GM23248 (cell line): Measurements from ENCODE around the gene KLF15. TPM values are rescaled to one million over a fixed set of nuclear protein-coding genes. Genes with fewer than 3 reads are reported as not detected.
A peak's percentile ranks its signal among the peaks of the same experiment; 100 is the strongest.

ENCODE experiments used
- DNase-seq: peaks from one replicate; pipeline ENCODE4 v3.0.0-alpha.2; 2015
- H2AFZ ChIP-seq: fragments of 200-600 bp; sonication (generic); 2 replicates; pipeline ENCODE4 v1.6.1; 2016; ENCODE audit warnings: antibody characterized with exemption
- H3F3A ChIP-seq: fragments of 200-600 bp; sonication (generic); 2 replicates; pipeline ENCODE4 v1.6.1; 2016; ENCODE audit warnings: mild to moderate bottlenecking, antibody characterized with exemption, mixed run types; ENCODE audit not compliant: insufficient read depth
- H3K27ac ChIP-seq: fragments of 200-600 bp; sonication (generic); 2 replicates; pipeline ENCODE4 v1.5.1; 2016; ENCODE audit warnings: mild to moderate bottlenecking
- H3K27me3 ChIP-seq: fragments of 200-600 bp; sonication (generic); replicated peaks from 2 replicates; pipeline ENCODE4 v1.6.1; 2016; ENCODE audit warnings: mild to moderate bottlenecking; ENCODE audit not compliant: insufficient read depth
- H3K36me3 ChIP-seq: fragments of 200-600 bp; sonication (generic); 2 replicates; pipeline ENCODE4 v1.6.1; 2016; ENCODE audit warnings: low read depth, mild to moderate bottlenecking
- H3K4me1 ChIP-seq: fragments of 200-600 bp; sonication (generic); 2 replicates; pipeline ENCODE4 v1.6.1; 2016; ENCODE audit warnings: mild to moderate bottlenecking; ENCODE audit not compliant: insufficient read depth
- H3K4me2 ChIP-seq: fragments of 200-600 bp; sonication (generic); one replicate; pipeline ENCODE4 v1.6.1; 2016; ENCODE audit warnings: mild to moderate bottlenecking; ENCODE audit not compliant: unreplicated experiment
- H3K4me3 ChIP-seq: fragments of 200-600 bp; sonication (generic); 2 replicates; pipeline ENCODE4 v1.5.1; 2016; ENCODE audit warnings: mild to moderate bottlenecking
- H3K79me2 ChIP-seq: fragments of 200-600 bp; sonication (generic); 2 replicates; pipeline ENCODE4 v1.6.1; 2016; ENCODE audit warnings: mild to moderate bottlenecking; ENCODE audit not compliant: insufficient read depth
- H3K9ac ChIP-seq: fragments of 200-600 bp; sonication (generic); 2 replicates; pipeline ENCODE4 v1.6.1; 2016; ENCODE audit warnings: mild to moderate bottlenecking
- H3K9me2 ChIP-seq: fragments of 200-600 bp; sonication (generic); 2 replicates; pipeline ENCODE4 v1.6.1; 2016; ENCODE audit warnings: mixed run types, mild to moderate bottlenecking, moderate library complexity; ENCODE audit not compliant: insufficient read depth
- H3K9me3 ChIP-seq: fragments of 200-600 bp; sonication (generic); one replicate; pipeline ENCODE4 v1.6.1; 2017; ENCODE audit warnings: low read depth
- H4K20me1 ChIP-seq: fragments of 200-600 bp; sonication (generic); 2 replicates; pipeline ENCODE4 v1.6.0; 2016; ENCODE audit not compliant: insufficient read depth
- EZH2 ChIP-seq: fragments of 200-600 bp; sonication (generic); IDR thresholded peaks from 2 replicates; pipeline ENCODE4 v1.6.1; 2018; ENCODE audit warnings: antibody characterized with exemption, mild to moderate bottlenecking; ENCODE audit not compliant: insufficient read depth, poor library complexity, severe bottlenecking
- EZH2phosphoT487 ChIP-seq: fragments of 200-600 bp; sonication (generic); IDR thresholded peaks from 2 replicates; pipeline ENCODE4 v1.6.1; 2018; ENCODE audit warnings: antibody characterized with exemption, moderate library complexity, mild to moderate bottlenecking, low read depth; ENCODE audit not compliant: insufficient read depth
- WGBS, 2 experiments: methylation state at CpG; one replicate each; pipeline ENCODE4 v1.1.6; 2015 to 2017; ENCODE audit warnings: low lambda C conversion rate in 2 of 2, low coverage in 1 of 2; ENCODE audit errors: missing lambda C conversion rate in 2 of 2; 5-methylcytosine and 5-hydroxymethylcytosine counted together
- in situ Hi-C: fragments of 300-500 bp; cut with MboI; formaldehyde crosslinking; loops from 2 replicates; pipeline ENCODE4 v1.15.0; 2020
- polyA plus RNA-seq: library from polyadenylated mRNA; unstranded; fragments of >200 nt; fragmentation: Nextera tagmentation; extraction: Ambion mirVana; gene quantifications from 2 replicates; pipeline ENCODE4 v1.2.1, GENCODE V29; 2016
- total RNA-seq: library from RNA; depleted of rRNA; stranded (reverse); fragments of >200 nt; shearing (Covaris generic); gene quantifications from 2 replicates; pipeline ENCODE4 v1.2.3, GENCODE V29; 2014

Gene KLF15
- total and polyA plus RNA-seq, 2 experiments from 2014 or later, result 0.14 to 0.54 TPM

DNA sequence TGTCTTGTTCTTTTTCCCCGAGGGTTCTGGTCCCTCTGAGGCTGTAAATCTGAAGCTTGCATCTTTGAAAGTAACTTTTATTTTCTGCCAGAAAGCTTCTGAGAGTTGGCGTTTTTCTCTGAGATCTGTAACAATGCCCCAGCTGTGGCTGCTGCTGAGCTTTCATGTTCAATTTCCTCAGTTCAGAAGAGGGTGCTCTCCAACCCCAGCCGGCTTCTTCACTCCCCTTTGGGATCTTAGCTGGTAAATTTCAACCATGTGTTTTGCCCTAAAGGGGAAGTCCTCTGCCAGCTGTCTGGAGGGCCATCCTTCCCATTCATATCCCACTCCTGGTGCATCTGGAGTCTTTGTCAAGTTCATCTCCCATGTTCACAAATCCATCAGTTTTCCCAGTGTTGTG, 19.2 kb upstream of the KLF15 start:
- H3K79me2 ChIP-seq, result no peaks in the 10 kb centered on the region
- 0 out of 2 replicates have a peak, but pooled peaks cover 10% of the 10 kb centered on the region for H3K27me3 ChIP-seq
- no peaks in the 10 kb centered on the region for H3K9me3 ChIP-seq
- TF ChIP-seq EZH2 (no peak), EZH2phosphoT487 (no peak)
- no peaks in the 10 kb centered on the region for H3K36me3 ChIP-seq
- no peak overlapping the region for H3K4me2 ChIP-seq
- DNase-seq, result no peak
- H3K4me3 ChIP-seq, result no peak overlapping the region
- H2AFZ ChIP-seq, result no peak overlapping the region
- no peak overlapping the region for H3K9ac ChIP-seq
- H3K9me2 ChIP-seq, result no peaks in the 10 kb centered on the region
- H3K27ac ChIP-seq, result no peak overlapping the region
- no peaks in the 10 kb centered on the region for H4K20me1 ChIP-seq
- H3F3A ChIP-seq, result no peaks in the 10 kb centered on the region
- 5 to 7% methylated on average over 3 of the region's 3 CpGs for WGBS, 2 experiments
- no peaks in the 10 kb centered on the region for H3K4me1 ChIP-seq
- in situ Hi-C loops, result loop anchor here (25.0 kb wide), 1 partner anchor 414 kb away; the partner anchor contains the start of gene ROPN1B

DNA sequence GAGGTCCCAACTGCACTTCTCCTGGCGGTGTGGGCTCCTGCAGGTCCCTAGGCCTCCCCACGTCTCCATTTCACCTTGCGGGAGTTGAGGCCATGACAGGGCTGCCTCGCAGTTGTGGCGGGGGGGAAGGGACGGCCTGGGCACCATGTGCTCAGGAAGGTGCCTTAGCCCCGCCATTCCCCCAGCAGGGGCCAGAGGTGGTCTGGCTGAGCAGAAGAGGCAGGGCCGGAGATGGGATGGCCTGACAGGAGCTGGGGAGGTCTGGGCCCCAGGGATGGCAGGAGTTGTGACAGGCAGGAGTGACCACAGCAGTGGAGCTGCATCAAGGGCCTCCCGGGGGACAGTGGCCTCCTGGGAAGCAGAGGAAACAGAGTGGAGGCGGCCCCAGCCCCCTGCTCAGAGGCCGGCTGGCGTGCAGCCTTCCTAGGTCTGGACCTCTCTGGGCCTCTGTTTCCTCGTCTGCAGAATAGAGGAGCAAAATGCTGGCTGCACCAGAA, 18.7 kb upstream of the KLF15 start:
- 77 to 82% methylated on average over 12 to 13 of the region's 13 CpGs for WGBS, 2 experiments
- Histone ChIP-seq H2AFZ (no peak overlapping the region), H3K9me3 (no peaks in the 10 kb centered on the region), H3K4me1 (no peaks in the 10 kb centered on the region), H3K9ac (no peak overlapping the region), H3K4me3 (no peak overlapping the region), H3K79me2 (no peaks in the 10 kb centered on the region), H3K9me2 (no peaks in the 10 kb centered on the region), H3K4me2 (no peak overlapping the region), H3K27ac (no peak overlapping the region), H3K36me3 (no peaks in the 10 kb centered on the region), H4K20me1 (no peaks in the 10 kb centered on the region), H3K27me3 (0 out of 2 replicates have a peak, but pooled peaks cover 6% of the 10 kb centered on the region), H3F3A (no peaks in the 10 kb centered on the region)
- no peak for TF ChIP-seq EZH2phosphoT487
- TF ChIP-seq EZH2, result no peak
- no peak for DNase-seq
- in situ Hi-C loops, result loop anchor here (25.0 kb wide), 1 partner anchor 414 kb away; the partner anchor contains the start of gene ROPN1B

DNA sequence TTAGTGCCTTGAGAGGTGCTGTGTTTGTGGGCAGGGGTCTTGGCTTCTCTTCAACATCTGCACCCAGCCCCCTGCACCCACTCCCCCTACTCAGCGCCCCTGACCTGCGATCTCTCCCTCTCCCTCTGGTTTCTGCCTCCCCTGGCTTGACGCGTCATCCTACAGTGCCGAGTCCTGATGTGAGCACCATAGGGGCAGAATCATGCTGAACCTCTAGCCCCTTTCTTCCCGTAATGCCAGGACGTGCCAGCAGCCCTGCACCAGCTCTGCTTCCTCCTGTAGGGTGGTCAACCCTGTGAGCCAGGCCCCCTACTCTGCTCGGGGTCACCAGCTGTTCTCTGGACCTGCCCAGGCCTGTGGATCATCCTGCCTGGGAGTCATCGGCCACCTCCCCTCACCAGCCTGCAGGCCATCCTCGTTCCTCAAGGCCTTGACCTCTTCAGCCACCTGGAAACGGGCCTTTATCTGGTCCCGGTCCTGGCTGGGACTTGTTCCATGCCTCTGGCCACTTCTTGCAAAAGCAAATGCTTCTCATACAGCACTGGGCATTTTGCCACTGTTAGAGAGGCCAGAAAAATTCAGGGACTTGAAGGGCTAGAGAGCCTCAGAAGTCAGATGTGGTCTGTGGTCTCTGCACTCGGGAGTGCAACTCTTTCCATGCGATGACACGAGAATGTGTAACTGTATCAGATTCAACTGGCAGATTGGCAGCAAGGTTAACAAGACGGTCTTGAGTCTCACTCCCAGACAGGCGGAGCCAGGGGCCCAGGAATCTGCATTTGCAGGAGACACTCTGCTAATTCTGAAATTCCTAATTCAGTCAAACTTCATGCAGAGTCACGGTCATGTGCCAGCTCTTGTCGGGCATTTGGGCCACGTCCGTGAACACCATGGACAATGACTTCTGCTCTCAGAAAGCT, 16.7 kb upstream of the KLF15 start:
- 59% methylated on average over 21 of the region's 21 CpGs for whole genome bisulfite sequencing, 2 experiments
- Histone ChIP-seq H3K4me3 (no peak overlapping the region), H2AFZ (no peak overlapping the region), H3K27me3 (no peaks in the 10 kb centered on the region), H3K4me2 (no peak overlapping the region), H3K4me1 (no peaks in the 10 kb centered on the region), H3K36me3 (no peaks in the 10 kb centered on the region), H3K9ac (no peak overlapping the region), H3K27ac (no peak overlapping the region), H3K79me2 (no peaks in the 10 kb centered on the region), H3K9me2 (no peaks in the 10 kb centered on the region), H4K20me1 (no peaks in the 10 kb centered on the region), H3K9me3 (no peaks in the 10 kb centered on the region), H3F3A (no peaks in the 10 kb centered on the region)
- peak; percentile 67 for DNase-seq
- in situ Hi-C loops, result no loop called here
- TF ChIP-seq EZH2, result no peak
- TF ChIP-seq EZH2phosphoT487, result no peak

DNA sequence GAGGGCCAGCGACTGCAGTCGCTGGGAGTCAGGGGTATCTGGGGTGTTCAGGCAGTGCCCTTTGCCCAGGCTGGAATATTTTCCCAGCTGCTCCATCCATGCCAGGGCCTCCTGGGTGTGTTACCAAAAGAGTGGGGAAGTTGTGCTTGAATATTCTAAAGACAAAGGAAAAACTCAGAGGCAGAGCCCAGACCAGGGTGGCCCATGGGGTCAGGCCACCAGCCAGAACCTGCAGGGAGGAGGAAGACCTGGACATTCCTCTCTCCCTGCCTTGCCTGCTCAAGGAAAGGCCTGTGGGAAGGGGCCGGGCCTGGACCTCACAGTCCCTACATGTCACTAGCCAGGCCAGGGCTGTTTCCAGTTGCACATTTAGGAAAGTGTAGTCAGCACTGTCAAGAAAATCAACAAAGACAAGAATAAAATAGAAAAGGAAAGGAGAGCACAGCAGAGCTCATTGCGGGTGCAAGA, 16.0 kb upstream of the KLF15 start:
- no peaks in the 10 kb centered on the region for H3K79me2 ChIP-seq
- H3K9me3 ChIP-seq, result no peaks in the 10 kb centered on the region
- no peak for DNase-seq
- TF ChIP-seq EZH2 (no peak), EZH2phosphoT487 (no peak)
- no peaks in the 10 kb centered on the region for H4K20me1 ChIP-seq
- no peak overlapping the region for H3K9ac ChIP-seq
- H3K9me2 ChIP-seq, result no peaks in the 10 kb centered on the region
- H3K4me1 ChIP-seq, result no peaks in the 10 kb centered on the region
- no peak overlapping the region for H2AFZ ChIP-seq
- WGBS, 2 experiments, result 96 to 97% methylated on average over 4 of the region's 4 CpGs
- H3K4me3 ChIP-seq, result no peak overlapping the region
- in situ Hi-C loops, result no loop called here
- no peaks in the 10 kb centered on the region for H3K27me3 ChIP-seq
- H3F3A ChIP-seq, result no peaks in the 10 kb centered on the region
- no peak overlapping the region for H3K27ac ChIP-seq
- no peak overlapping the region for H3K4me2 ChIP-seq
- H3K36me3 ChIP-seq, result no peaks in the 10 kb centered on the region
